Measurements from ENCODE around the gene CLSTN2.

DNA sequence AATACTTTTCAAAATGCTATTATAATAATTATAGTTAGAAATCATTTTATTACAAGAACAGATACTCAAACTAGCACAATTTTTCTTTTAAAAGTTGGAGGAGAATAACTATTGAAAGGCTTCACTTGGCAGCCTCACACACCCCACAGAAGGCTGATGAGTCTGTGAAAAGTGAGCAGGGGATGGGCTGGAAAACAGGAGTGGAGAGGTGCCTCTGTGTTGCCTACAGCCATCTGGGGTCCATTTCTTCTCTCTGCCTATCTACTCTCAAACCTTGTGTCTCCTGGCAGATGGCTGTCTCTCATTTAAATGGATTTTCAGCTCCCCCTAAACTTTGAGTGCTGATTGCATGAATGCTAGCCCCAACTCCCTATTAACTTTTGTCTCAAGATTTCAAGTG lies 230.8 kb downstream of the CLSTN2 start:
- TF ChIP-seq FOXM1 (IDR thresholded peaks at IDR 0.05; ENCODE audit: borderline replicate concordance) (no peak), ARNT (IDR thresholded peaks at IDR 0.05) (no peak), BHLHE40 (IDR thresholded peaks at IDR 0.05; ENCODE audit: borderline replicate concordance) (no peak), FOXA1 (IDR thresholded peaks at IDR 0.05) (no peak), HDGF (IDR thresholded peaks at IDR 0.05; ENCODE audit: borderline replicate concordance) (no peak), CTBP1 (IDR thresholded peaks at IDR 0.05; ENCODE audit: borderline replicate concordance) (no peak), FOXK2 (IDR thresholded peaks at IDR 0.05) (no peak), NFRKB (IDR thresholded peaks at IDR 0.05) (no peak), ELF4 (IDR thresholded peaks at IDR 0.05) (no peak), LEF1 (IDR thresholded peaks at IDR 0.05; ENCODE audit: borderline replicate concordance) (no peak), ZNF384 (IDR thresholded peaks at IDR 0.05) (no peak)

All from HEK293T (cell line).